ENCODE measurements around the gene RET.

GRCh38 chr10:43177595-43177994 lies 100.7 kb downstream of the RET start:
- TF ChIP-seq, protein P1, sequence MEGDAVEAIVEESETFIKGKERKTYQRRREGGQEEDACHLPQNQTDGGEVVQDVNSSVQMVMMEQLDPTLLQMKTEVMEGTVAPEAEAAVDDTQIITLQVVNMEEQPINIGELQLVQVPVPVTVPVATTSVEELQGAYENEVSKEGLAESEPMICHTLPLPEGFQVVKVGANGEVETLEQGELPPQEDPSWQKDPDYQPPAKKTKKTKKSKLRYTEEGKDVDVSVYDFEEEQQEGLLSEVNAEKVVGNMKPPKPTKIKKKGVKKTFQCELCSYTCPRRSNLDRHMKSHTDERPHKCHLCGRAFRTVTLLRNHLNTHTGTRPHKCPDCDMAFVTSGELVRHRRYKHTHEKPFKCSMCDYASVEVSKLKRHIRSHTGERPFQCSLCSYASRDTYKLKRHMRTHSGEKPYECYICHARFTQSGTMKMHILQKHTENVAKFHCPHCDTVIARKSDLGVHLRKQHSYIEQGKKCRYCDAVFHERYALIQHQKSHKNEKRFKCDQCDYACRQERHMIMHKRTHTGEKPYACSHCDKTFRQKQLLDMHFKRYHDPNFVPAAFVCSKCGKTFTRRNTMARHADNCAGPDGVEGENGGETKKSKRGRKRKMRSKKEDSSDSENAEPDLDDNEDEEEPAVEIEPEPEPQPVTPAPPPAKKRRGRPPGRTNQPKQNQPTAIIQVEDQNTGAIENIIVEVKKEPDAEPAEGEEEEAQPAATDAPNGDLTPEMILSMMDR (IDR thresholded peaks at IDR 0.05; ENCODE audit: poor library complexity): no peak
- no peak for TF ChIP-seq EZH2 (IDR thresholded peaks at IDR 0.05; ENCODE audit: borderline replicate concordance)

Measured in hepatocyte (in vitro differentiated cells).